SU-DHL-6 (cell line): ENCODE data around the gene ARG2.

Source experiments
- H2AFZ ChIP-seq: fragments of 200-600 bp; sonication (generic); 2 replicates; pipeline ENCODE4 v1.6.1; 2014; ENCODE audit warnings: low read depth, mild to moderate bottlenecking, moderate library complexity, mixed read lengths, antibody characterized with exemption, low read length; ENCODE audit not compliant: severe bottlenecking
- H3F3A ChIP-seq: fragments of 200-600 bp; shearing (Covaris generic); 2 replicates; pipeline ENCODE4 v1.6.0; 2016; ENCODE audit warnings: antibody characterized with exemption, mild to moderate bottlenecking; ENCODE audit not compliant: insufficient read depth
- H3K27ac ChIP-seq: fragments of 200-600 bp; sonication (generic); 2 replicates; pipeline ENCODE4 v1.5.1; 2016; ENCODE audit warnings: low read depth, mild to moderate bottlenecking, low read length, moderate library complexity, mixed read lengths
- H3K27me3 ChIP-seq: fragments of 200-600 bp; sonication (generic), shearing (Covaris generic); 2 replicates; pipeline ENCODE4 v1.6.0; 2014; ENCODE audit warnings: mild to moderate bottlenecking, low read length
- H3K36me3 ChIP-seq: fragments of 200-600 bp; sonication (generic); 2 replicates; pipeline ENCODE4 v1.6.1; 2014; ENCODE audit warnings: mild to moderate bottlenecking, low read length, mixed read lengths
- H3K4me2 ChIP-seq: fragments of 300-600, 200-600 bp; shearing (Covaris generic), sonication (generic); 2 replicates; pipeline ENCODE4 v1.6.0; 2014; ENCODE audit warnings: low read length, low read depth, mild to moderate bottlenecking; ENCODE audit not compliant: poor library complexity, severe bottlenecking
- H3K4me3 ChIP-seq: fragments of 200-600 bp; sonication (generic); 2 replicates; pipeline ENCODE4 v1.5.1; 2014; ENCODE audit warnings: antibody characterized with exemption, low read length, mild to moderate bottlenecking, mixed read lengths; ENCODE audit not compliant: insufficient read depth, poor library complexity, severe bottlenecking
- H3K79me2 ChIP-seq: fragments of 200-600 bp; sonication (generic); 2 replicates; pipeline ENCODE4 v1.6.1; 2014; ENCODE audit warnings: mild to moderate bottlenecking, low read length, moderate library complexity; ENCODE audit not compliant: insufficient read depth
- H3K9ac ChIP-seq: fragments of 200-600 bp; sonication (generic); 2 replicates; pipeline ENCODE4 v1.7.0; 2014; ENCODE audit warnings: mild to moderate bottlenecking, low read length
- H3K9me2 ChIP-seq: fragments of 200-600 bp; sonication (generic); replicated peaks from 2 replicates; pipeline ENCODE4 v1.6.1; 2014; ENCODE audit warnings: low read length; ENCODE audit not compliant: insufficient read depth
- H3K9me3 ChIP-seq: fragments of 200-600 bp; sonication (generic); 2 replicates; pipeline ENCODE4 v1.6.1; 2014; ENCODE audit warnings: low read length, mixed read lengths; ENCODE audit not compliant: insufficient read depth
- H4K20me1 ChIP-seq: fragments of 200-600 bp; sonication (generic); 2 replicates; pipeline ENCODE4 v1.6.1; 2014; ENCODE audit warnings: low read depth, mild to moderate bottlenecking, antibody characterized with exemption, low read length, moderate library complexity, mixed read lengths
- CTCF ChIP-seq: fragments of 200-600 bp; sonication (generic); IDR thresholded peaks from one replicate; pipeline ENCODE4 v1.5.1; 2017; ENCODE audit warnings: antibody characterized with exemption, mild to moderate bottlenecking, low read length, moderate library complexity; ENCODE audit not compliant: insufficient read depth, poor library complexity, severe bottlenecking
- EZH2phosphoT487 ChIP-seq: fragments of 200-600 bp; sonication (generic), shearing (Covaris generic); conservative IDR thresholded peaks from 2 replicates; pipeline ENCODE4 v1.6.1; 2018; ENCODE audit warnings: mild to moderate bottlenecking, antibody characterized with exemption, low read length, moderate library complexity, mixed read lengths

The ARG2 gene

GRCh38 chr14:67581643-67582042 is 38.1 kb upstream of the ARG2 start:
- Histone ChIP-seq H3K27ac (no peak overlapping the region), H3K9me3 (no peaks in the 10 kb centered on the region), H3K36me3 (no peaks in the 10 kb centered on the region), H3K4me3 (no peak overlapping the region), H3K79me2 (no peaks in the 10 kb centered on the region), H3K9me2 (no peaks in the 10 kb centered on the region), H3K27me3 (no peaks in the 10 kb centered on the region), H3K9ac (no peak overlapping the region), H3K4me2 (no peak overlapping the region), H3F3A (no peaks in the 10 kb centered on the region), H4K20me1 (no peaks in the 10 kb centered on the region), H2AFZ (no peak overlapping the region)
- TF ChIP-seq EZH2phosphoT487 (no peak), CTCF (no peak)

- H3K79me2 ChIP-seq: no peaks in the 10 kb centered on the region
- no peaks in the 10 kb centered on the region for H3F3A ChIP-seq
- no peaks in the 10 kb centered on the region for H3K27me3 ChIP-seq
- no peaks in the 10 kb centered on the region for H4K20me1 ChIP-seq
- no peaks in the 10 kb centered on the region for H3K36me3 ChIP-seq
- H2AFZ ChIP-seq: no peak overlapping the region
- no peaks in the 10 kb centered on the region for H3K9me2 ChIP-seq
- H3K27ac ChIP-seq: no peak overlapping the region
- no peaks in the 10 kb centered on the region for H3K9me3 ChIP-seq
- H3K4me2 ChIP-seq: no peak overlapping the region
- no peak overlapping the region for H3K4me3 ChIP-seq
- H3K9ac ChIP-seq: no peak overlapping the region
- TF ChIP-seq CTCF: no peak
- TF ChIP-seq EZH2phosphoT487: no peak
Measured at GRCh38 chr14:67582061-67582460, 37.7 kb upstream of the ARG2 start.

- Histone ChIP-seq H3F3A (no peaks in the 10 kb centered on the region), H3K4me2 (no peak overlapping the region), H3K9ac (no peak overlapping the region), H3K9me3 (no peaks in the 10 kb centered on the region), H3K4me3 (no peak overlapping the region), H2AFZ (no peak overlapping the region), H3K9me2 (no peaks in the 10 kb centered on the region), H3K27ac (no peak overlapping the region), H3K36me3 (no peaks in the 10 kb centered on the region), H3K79me2 (no peaks in the 10 kb centered on the region), H4K20me1 (no peaks in the 10 kb centered on the region), H3K27me3 (no peaks in the 10 kb centered on the region)
- TF ChIP-seq EZH2phosphoT487 (no peak), CTCF (peak; percentile 61)
Measured at GRCh38 chr14:67583711-67584644, 35.7 kb upstream of the ARG2 start.
